KMS-11 (cell line): Measurements from ENCODE around the gene SLC25A25.

Experiments
- H2AFZ ChIP-seq: fragments of 200-600 bp; sonication (generic); 2 replicates; pipeline ENCODE4 v1.6.1; 2016; ENCODE audit warnings: antibody characterized with exemption, mixed run types, low read depth
- H3K27ac ChIP-seq: fragments of 200-600 bp; sonication (generic); 2 replicates; pipeline ENCODE4 v1.6.1; 2016; ENCODE audit warnings: mild to moderate bottlenecking, mixed run types
- H3K27me3 ChIP-seq: fragments of 200-600 bp; sonication (generic); 2 replicates; pipeline ENCODE4 v1.6.1; 2017; ENCODE audit warnings: mild to moderate bottlenecking, low read depth, mixed run types, moderate library complexity; ENCODE audit not compliant: insufficient read depth
- H3K36me3 ChIP-seq: fragments of 200-600 bp; sonication (generic); 2 replicates; pipeline ENCODE4 v1.6.1; 2017; ENCODE audit warnings: mild to moderate bottlenecking, mixed run types; ENCODE audit not compliant: insufficient read depth
- H3K4me1 ChIP-seq: fragments of 200-600 bp; sonication (generic); 2 replicates; pipeline ENCODE4 v1.6.1; 2016; ENCODE audit warnings: mild to moderate bottlenecking, low read depth, mixed run types; ENCODE audit not compliant: poor library complexity, severe bottlenecking
- H3K4me2 ChIP-seq: fragments of 200-600 bp; sonication (generic); 2 replicates; pipeline ENCODE4 v1.7.0; 2016; ENCODE audit warnings: mild to moderate bottlenecking, mixed run types
- H3K4me3 ChIP-seq: fragments of 200-600 bp; sonication (generic); IDR thresholded peaks from 2 replicates; pipeline ENCODE4 v1.6.1; 2017; ENCODE audit warnings: low read depth, low read length, mixed read lengths; ENCODE audit not compliant: insufficient read depth
- H3K79me2 ChIP-seq: fragments of 200-600 bp; sonication (generic); 2 replicates; pipeline ENCODE4 v1.6.1; 2016; ENCODE audit warnings: low read depth, mixed run types; ENCODE audit not compliant: insufficient read depth
- H3K9ac ChIP-seq: fragments of 200-600 bp; sonication (generic); 2 replicates; pipeline ENCODE4 v1.6.1; 2016; ENCODE audit warnings: mild to moderate bottlenecking, mixed run types
- H4K20me1 ChIP-seq: fragments of 200-600 bp; sonication (generic); 2 replicates; pipeline ENCODE4 v1.6.1; 2016; ENCODE audit warnings: mild to moderate bottlenecking, mixed run types; ENCODE audit not compliant: insufficient read depth
- TF ChIP-seq, protein P1 (sequence below): fragments of 200-600 bp; sonication (generic); conservative IDR thresholded peaks from 2 replicates; pipeline ENCODE4 v1.6.1; 2017; ENCODE audit warnings: low read depth, mild to moderate bottlenecking, antibody characterized with exemption, low read length, moderate library complexity, mixed read lengths

SLC25A25 gene

DNA sequence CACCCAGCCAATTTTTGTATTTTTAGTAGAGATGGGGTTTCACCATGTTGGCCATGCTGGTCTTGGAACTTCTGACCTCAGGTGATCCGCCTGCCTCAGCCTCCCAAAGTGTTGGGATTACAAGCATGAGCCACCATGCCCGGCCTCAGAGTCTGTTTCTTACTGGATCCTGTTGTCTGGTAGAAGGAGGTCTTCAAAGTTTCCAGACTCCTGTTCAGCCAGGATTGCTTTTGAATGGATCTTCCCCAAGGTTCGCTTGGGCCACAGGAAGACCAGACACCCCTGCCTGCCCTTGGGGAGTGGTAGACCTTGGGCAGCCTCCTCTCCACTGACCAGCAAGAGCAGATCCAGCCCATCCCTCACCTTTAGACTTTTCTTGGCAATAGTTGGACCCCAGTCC is 73.6 kb downstream of the SLC25A25 start:
- TF ChIP-seq, protein P1, sequence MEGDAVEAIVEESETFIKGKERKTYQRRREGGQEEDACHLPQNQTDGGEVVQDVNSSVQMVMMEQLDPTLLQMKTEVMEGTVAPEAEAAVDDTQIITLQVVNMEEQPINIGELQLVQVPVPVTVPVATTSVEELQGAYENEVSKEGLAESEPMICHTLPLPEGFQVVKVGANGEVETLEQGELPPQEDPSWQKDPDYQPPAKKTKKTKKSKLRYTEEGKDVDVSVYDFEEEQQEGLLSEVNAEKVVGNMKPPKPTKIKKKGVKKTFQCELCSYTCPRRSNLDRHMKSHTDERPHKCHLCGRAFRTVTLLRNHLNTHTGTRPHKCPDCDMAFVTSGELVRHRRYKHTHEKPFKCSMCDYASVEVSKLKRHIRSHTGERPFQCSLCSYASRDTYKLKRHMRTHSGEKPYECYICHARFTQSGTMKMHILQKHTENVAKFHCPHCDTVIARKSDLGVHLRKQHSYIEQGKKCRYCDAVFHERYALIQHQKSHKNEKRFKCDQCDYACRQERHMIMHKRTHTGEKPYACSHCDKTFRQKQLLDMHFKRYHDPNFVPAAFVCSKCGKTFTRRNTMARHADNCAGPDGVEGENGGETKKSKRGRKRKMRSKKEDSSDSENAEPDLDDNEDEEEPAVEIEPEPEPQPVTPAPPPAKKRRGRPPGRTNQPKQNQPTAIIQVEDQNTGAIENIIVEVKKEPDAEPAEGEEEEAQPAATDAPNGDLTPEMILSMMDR: no peak
- no peak overlapping the region for H3K4me2 ChIP-seq
- no peak overlapping the region for H3K27ac ChIP-seq
- no peaks in the 10 kb centered on the region for H3K4me1 ChIP-seq
- no peaks in the 10 kb centered on the region for H3K36me3 ChIP-seq
- peaks cover 9% of the 10 kb centered on the region; the same call in 1 of the 2 replicates for H3K27me3 ChIP-seq
- no peaks in the 10 kb centered on the region for H4K20me1 ChIP-seq
- H3K9ac ChIP-seq: no peak overlapping the region
- no peak overlapping the region for H3K4me3 ChIP-seq
- no peak overlapping the region for H2AFZ ChIP-seq
- no peaks in the 10 kb centered on the region for H3K79me2 ChIP-seq

DNA sequence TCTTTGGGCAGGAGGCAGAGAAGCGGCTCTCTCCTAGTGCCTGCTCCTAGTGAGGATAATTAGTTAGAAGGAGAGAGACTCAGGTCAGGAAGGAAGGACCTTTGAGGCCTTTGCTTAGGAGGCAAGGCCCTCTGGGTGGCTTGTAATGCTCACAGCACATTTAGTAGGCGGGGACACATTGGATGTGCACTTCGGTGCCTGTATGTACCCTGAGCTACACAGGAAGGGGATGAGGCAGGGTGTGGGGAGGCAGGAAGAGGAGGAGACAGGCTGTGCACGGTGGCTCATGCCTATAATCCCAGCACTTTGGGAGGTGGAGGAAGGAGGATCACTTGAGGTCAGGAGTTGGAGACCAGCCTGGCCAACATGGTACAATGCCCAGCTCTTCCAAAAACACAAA is 74.0 kb downstream of the SLC25A25 start:
- Histone ChIP-seq H3K4me2 (no peak overlapping the region), H3K27ac (no peak overlapping the region), H3K27me3 (peaks cover 9% of the 10 kb centered on the region; the same call in 1 of the 2 replicates), H3K4me1 (no peaks in the 10 kb centered on the region), H3K79me2 (no peaks in the 10 kb centered on the region), H3K9ac (no peak overlapping the region), H4K20me1 (no peaks in the 10 kb centered on the region), H2AFZ (no peak overlapping the region), H3K36me3 (no peaks in the 10 kb centered on the region), H3K4me3 (no peak overlapping the region)
- TF ChIP-seq, protein P1: no peak

DNA sequence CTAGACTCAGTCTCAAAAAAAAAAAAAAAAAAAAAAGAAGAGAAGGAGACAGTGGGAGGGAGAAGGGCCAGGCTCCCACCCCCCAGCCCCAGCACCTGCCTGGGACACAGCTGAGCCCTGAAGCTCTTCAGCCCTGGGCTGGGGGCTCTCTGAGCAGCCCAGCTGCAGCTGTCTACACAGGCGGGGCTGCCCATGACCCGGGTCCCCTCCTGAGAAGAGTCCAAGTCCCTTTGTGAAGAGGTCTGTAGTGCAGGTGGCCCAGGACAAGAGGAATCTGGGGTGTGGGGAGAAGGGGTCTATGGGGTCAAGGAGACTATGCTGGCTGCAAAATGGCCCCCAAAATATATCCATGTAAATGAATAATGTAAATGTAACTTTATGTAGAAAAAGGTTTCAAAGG is 74.6 kb downstream of the SLC25A25 start:
- Histone ChIP-seq H3K27ac (no peak overlapping the region), H3K4me1 (no peaks in the 10 kb centered on the region), H3K79me2 (no peaks in the 10 kb centered on the region), H3K4me2 (no peak overlapping the region), H3K9ac (no peak overlapping the region), H2AFZ (no peak overlapping the region), H3K27me3 (peaks cover 9% of the 10 kb centered on the region; the same call in 1 of the 2 replicates), H4K20me1 (no peaks in the 10 kb centered on the region), H3K4me3 (no peak overlapping the region), H3K36me3 (no peaks in the 10 kb centered on the region)
- TF ChIP-seq, protein P1: no peak

DNA sequence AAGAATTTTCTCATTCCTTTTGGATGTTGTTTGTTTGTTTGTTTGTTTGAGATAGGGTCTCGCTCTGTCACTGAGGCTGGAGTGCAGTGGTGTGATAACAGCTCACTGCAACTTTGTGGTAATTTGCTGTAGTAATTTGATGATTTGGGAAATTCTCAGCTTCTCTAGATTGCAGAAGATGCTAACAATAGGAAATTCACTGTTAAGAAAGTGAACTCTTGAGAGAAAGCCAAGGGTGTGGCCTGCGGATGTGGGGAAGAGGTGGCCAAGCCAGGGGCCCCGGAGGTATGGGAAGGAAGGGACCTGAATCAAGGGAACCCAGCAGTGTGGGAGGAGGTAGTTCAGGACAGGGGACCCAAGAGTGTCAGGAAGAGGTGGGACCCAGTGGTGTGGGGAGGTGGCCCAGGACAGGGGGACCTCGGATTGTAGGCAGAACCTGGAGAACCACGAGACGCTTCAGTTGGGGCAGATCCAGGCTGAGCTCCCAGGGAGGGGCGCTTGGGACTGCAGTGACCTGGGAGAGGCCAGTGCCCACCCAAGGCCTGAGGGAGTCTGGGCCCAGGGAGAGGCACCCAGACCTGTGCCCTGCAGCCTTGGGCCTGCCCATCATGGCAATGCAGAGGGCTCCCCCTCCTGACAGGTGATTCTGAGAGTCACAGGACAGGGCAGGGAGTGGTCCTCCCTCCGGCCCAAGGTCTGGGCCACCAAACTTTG is 75.7 kb downstream of the SLC25A25 start:
- H3K4me2 ChIP-seq: no peak overlapping the region
- no peak overlapping the region for H3K9ac ChIP-seq
- H3K27ac ChIP-seq: no peak overlapping the region
- TF ChIP-seq, protein P1: no peak
- peaks cover 9% of the 10 kb centered on the region; the same call in 1 of the 2 replicates for H3K27me3 ChIP-seq
- H4K20me1 ChIP-seq: no peaks in the 10 kb centered on the region
- no peaks in the 10 kb centered on the region for H3K36me3 ChIP-seq
- no peak overlapping the region for H3K4me3 ChIP-seq
- no peak overlapping the region for H2AFZ ChIP-seq
- no peaks in the 10 kb centered on the region for H3K4me1 ChIP-seq
- H3K79me2 ChIP-seq: no peaks in the 10 kb centered on the region
